ENCODE results near the gene TTLL9. TPM values are rescaled to one million over a fixed set of nuclear protein-coding genes. Genes with fewer than 3 reads are reported as not detected.

Gene TTLL9
- total RNA-seq, 4 donors from 2014 or later, result 0.40 to 1.5 (median 1.2) TPM

GRCh38 chr20:31857861-31858759 is 12.3 kb upstream of the TTLL9 start:
- no peak for DNase-seq
- Histone ChIP-seq H3K36me3 (no peaks in the 10 kb centered on the region), H3K4me1 (peaks cover 10 to 19% of the 10 kb centered on the region in 2 donors), H3K4me3 (replicated peaks in 1 of 3) (no peak overlapping the region), H3K27me3 (no peaks in the 10 kb centered on the region), H3K9me3 (no peaks in the 10 kb centered on the region), H3K27ac (no peak overlapping the region)
- intact Hi-C loops (cut with DNase I), result loop anchor here (10.0 kb wide), 1 partner anchor 167 kb away; no protein-coding TSS in a partner anchor
- 50 to 60% methylated on average over 6 to 14 of the region's 15 CpGs for WGBS, 2 donors
- TF ChIP-seq POLR2A (IDR thresholded peaks at IDR 0.05), result no peak
- TF ChIP-seq CTCF (IDR thresholded peaks at IDR 0.05), result no peak

- Histone ChIP-seq H3K4me1 (peaks cover 10 to 19% of the 10 kb centered on the region in 2 donors), H3K36me3 (no peaks in the 10 kb centered on the region), H3K9me3 (no peaks in the 10 kb centered on the region), H3K27ac (no peak overlapping the region), H3K4me3 (replicated peaks in 1 of 3) (no peak overlapping the region), H3K27me3 (no peaks in the 10 kb centered on the region)
- 36 to 49% methylated on average over 3 of the region's 3 CpGs for WGBS, 2 donors
- TF ChIP-seq POLR2A (IDR thresholded peaks at IDR 0.05) (no peak), CTCF (IDR thresholded peaks at IDR 0.05) (no peak)
- DNase-seq, result no peak
- intact Hi-C loops (cut with DNase I), result loop anchor here (10.0 kb wide), 1 partner anchor 166 kb away; no protein-coding TSS in a partner anchor
These were observed 11.7 kb upstream of the TTLL9 start for GRCh38 chr20:31858760-31859083.

GRCh38 chr20:31859266-31859997 is 11.0 kb upstream of the TTLL9 start:
- no peaks in the 10 kb centered on the region for H3K36me3 ChIP-seq
- peaks cover 10 to 19% of the 10 kb centered on the region in 2 donors for H3K4me1 ChIP-seq
- H3K27ac ChIP-seq, result no peak overlapping the region
- intact Hi-C loops (cut with DNase I), result loop anchor here (10.0 kb wide), 1 partner anchor 165 kb away; no protein-coding TSS in a partner anchor
- DNase-seq, result no peak
- H3K27me3 ChIP-seq, result no peaks in the 10 kb centered on the region
- no peak for TF ChIP-seq POLR2A (IDR thresholded peaks at IDR 0.05)
- TF ChIP-seq CTCF (IDR thresholded peaks at IDR 0.05), result no peak
- H3K4me3 ChIP-seq (replicated peaks in 1 of 3), result no peak overlapping the region
- H3K9me3 ChIP-seq, result no peaks in the 10 kb centered on the region
- 94 to 96% methylated on average over 5 of the region's 5 CpGs for WGBS, 2 donors

GRCh38 chr20:31859998-31860380 is 10.4 kb upstream of the TTLL9 start:
- Histone ChIP-seq H3K4me1 (peaks cover 10 to 19% of the 10 kb centered on the region in 2 donors), H3K27me3 (no peaks in the 10 kb centered on the region), H3K36me3 (no peaks in the 10 kb centered on the region), H3K4me3 (replicated peaks in 1 of 3) (no peak overlapping the region), H3K9me3 (no peaks in the 10 kb centered on the region), H3K27ac (no peak overlapping the region)
- TF ChIP-seq CTCF (IDR thresholded peaks at IDR 0.05) (no peak), POLR2A (IDR thresholded peaks at IDR 0.05) (no peak)
- 64 to 66% methylated on average over 7 of the region's 7 CpGs for WGBS, 2 donors
- intact Hi-C loops (cut with DNase I), result loop anchor here (10.0 kb wide), 1 partner anchor 165 kb away; no protein-coding TSS in a partner anchor
- DNase-seq, result no peak

Measured in thyroid gland (tissue), 4 donors.